H7 (cell line): Measurements from ENCODE around the gene ANKRD12. TPM values are rescaled to one million over a fixed set of nuclear protein-coding genes. Genes with fewer than 3 reads are reported as not detected.

Experiments used
- DNase-seq: peaks from one replicate; pipeline ENCODE4 v3.0.0; 2012
- H3K27me3 ChIP-seq: 2 replicates; pipeline ENCODE4 v1.6.0; 2011; ENCODE audit warnings: mild to moderate bottlenecking, low read length; ENCODE audit not compliant: control insufficient read depth, insufficient read depth
- H3K36me3 ChIP-seq: replicated peaks from 2 replicates; pipeline ENCODE4 v1.5.1; 2011; ENCODE audit warnings: low read length; ENCODE audit not compliant: control insufficient read depth, insufficient read depth
- H3K4me3 ChIP-seq: 2 replicates; pipeline ENCODE4 v1.5.1; 2011; ENCODE audit warnings: low read depth, mild to moderate bottlenecking, control low read depth, low read length, moderate library complexity; ENCODE audit not compliant: insufficient read depth
- total RNA-seq: library from RNA; depleted of rRNA; stranded (reverse); fragments of >200 nt; shearing (Covaris generic); gene quantifications from 2 replicates; pipeline ENCODE4 v1.2.3, GENCODE V29; 2014

The ANKRD12 gene
- total RNA-seq, 1 experiment from 2014 or later, result 3.2 TPM

GRCh38 chr18:9280849-9281248 is 144.3 kb downstream of the ANKRD12 start:
- Histone ChIP-seq H3K36me3 (no peaks in the 10 kb centered on the region; the same call in 1 of the 2 replicates), H3K4me3 (no peak overlapping the region), H3K27me3 (no peaks in the 10 kb centered on the region)
- no peak for DNase-seq

GRCh38 chr18:9281780-9282179 is 145.2 kb downstream of the ANKRD12 start:
- Histone ChIP-seq H3K27me3 (no peaks in the 10 kb centered on the region), H3K36me3 (no peaks in the 10 kb centered on the region; the same call in 1 of the 2 replicates), H3K4me3 (no peak overlapping the region)
- DNase-seq, result no peak

DNA sequence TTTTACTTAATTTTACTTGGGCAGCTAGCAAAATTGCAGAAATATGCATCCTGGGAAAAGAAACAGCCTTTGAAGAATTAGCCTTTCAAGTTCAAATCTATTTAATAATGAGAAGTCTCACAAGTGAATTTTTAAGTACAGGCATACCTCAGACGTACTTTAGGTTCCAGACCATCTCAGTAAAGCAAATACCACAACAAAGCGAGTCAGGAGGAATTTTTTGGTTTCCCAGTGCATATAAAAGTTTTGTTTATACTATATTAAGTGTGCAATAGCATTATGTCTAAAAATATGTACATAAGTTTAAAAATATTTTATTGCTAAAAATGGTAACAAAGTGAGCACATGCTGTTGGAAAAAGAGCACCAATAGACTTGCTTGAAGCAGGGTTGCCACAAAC is 147.2 kb downstream of the ANKRD12 start:
- Histone ChIP-seq H3K27me3 (no peaks in the 10 kb centered on the region), H3K36me3 (no peaks in the 10 kb centered on the region), H3K4me3 (no peak overlapping the region)
- no peak for DNase-seq

DNA sequence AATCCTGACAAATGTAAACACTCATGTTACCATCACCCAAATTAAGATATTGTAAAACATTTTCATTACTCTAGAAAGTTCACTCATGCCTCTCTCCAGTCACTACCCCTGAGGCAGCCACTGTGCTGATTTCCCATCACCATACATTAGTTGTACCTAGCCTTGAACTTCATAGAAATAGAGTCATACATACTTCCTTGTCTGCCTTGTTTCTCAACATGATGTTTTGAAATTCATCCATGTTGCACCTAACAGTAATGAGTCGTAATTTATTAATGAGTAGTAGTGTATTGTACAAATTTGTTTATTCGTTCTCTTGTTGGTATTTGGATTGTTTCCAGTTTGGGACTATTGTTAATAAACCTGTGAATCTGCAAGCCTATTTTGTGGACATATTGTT is 149.0 kb downstream of the ANKRD12 start:
- Histone ChIP-seq H3K4me3 (no peak overlapping the region), H3K27me3 (no peaks in the 10 kb centered on the region), H3K36me3 (no peaks in the 10 kb centered on the region)
- no peak for DNase-seq

GRCh38 chr18:9287036-9287435 is 150.5 kb downstream of the ANKRD12 start:
- no peak for DNase-seq

DNA sequence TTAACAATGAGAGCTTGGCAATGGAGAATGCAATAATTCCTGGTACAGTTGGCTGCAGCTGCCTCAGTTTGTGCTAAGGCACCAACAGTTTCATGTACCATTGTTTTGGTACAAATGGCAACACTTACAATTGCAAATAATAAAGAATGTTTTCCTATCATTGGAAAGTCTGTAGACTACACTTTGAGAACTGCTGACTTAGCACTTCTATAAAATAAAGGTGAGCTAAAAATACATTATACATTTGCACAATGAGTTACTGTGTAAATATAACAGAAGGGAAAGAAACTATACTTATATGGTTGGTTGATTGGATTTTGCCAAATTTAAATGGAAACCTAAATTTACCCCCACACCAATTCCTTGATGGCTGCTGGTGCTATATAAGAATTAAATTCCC is 153.1 kb downstream of the ANKRD12 start:
- H3K4me3 ChIP-seq, result no peak overlapping the region
- DNase-seq, result no peak
- no peaks in the 10 kb centered on the region for H3K36me3 ChIP-seq
- H3K27me3 ChIP-seq, result no peaks in the 10 kb centered on the region

More at GRCh38 chr18:9287036-9287435, 150.5 kb downstream of the ANKRD12 start:
- Histone ChIP-seq H3K27me3 (no peaks in the 10 kb centered on the region), H3K4me3 (no peak overlapping the region), H3K36me3 (no peaks in the 10 kb centered on the region)

GRCh38 chr18:9290156-9290555 is 153.6 kb downstream of the ANKRD12 start:
- Histone ChIP-seq H3K27me3 (no peaks in the 10 kb centered on the region), H3K36me3 (no peaks in the 10 kb centered on the region), H3K4me3 (no peak overlapping the region)
- no peak for DNase-seq

GRCh38 chr18:9292047-9292446 is 155.5 kb downstream of the ANKRD12 start:
- Histone ChIP-seq H3K4me3 (no peak overlapping the region), H3K27me3 (no peaks in the 10 kb centered on the region), H3K36me3 (no peaks in the 10 kb centered on the region)
- no peak for DNase-seq

DNA sequence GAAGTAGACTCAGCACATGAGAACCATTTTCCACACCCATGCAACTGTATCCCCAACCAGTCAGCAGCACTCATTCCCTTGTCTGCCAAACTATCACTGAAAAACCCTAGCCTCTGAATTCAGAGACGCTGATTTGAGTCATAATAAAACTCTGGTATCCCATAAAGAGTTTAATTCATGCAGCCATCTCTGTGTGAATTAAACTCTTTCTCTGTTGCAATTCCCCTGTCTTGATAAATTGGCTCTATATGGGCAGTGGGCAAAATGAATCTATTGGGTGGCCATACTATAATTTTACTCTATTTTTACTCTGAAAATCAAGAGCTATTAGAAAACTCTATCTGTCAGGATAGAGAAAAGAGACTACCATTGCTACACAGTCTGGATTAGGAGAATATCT is 157.4 kb downstream of the ANKRD12 start:
- no peak for DNase-seq
- no peak overlapping the region for H3K4me3 ChIP-seq
- H3K36me3 ChIP-seq, result no peaks in the 10 kb centered on the region

GRCh38 chr18:9296233-9297006 is 159.8 kb downstream of the ANKRD12 start:
- Histone ChIP-seq H3K4me3 (no peak overlapping the region), H3K27me3 (no peaks in the 10 kb centered on the region), H3K36me3 (no peaks in the 10 kb centered on the region)
- DNase-seq, result no peak

More for the DNA sequence above, 157.4 kb downstream of the ANKRD12 start:
- H3K27me3 ChIP-seq, result no peaks in the 10 kb centered on the region

- Histone ChIP-seq H3K36me3 (no peaks in the 10 kb centered on the region), H3K27me3 (no peaks in the 10 kb centered on the region), H3K4me3 (no peak overlapping the region)
- no peak for DNase-seq
Observed at GRCh38 chr18:9297007-9297393, 160.4 kb downstream of the ANKRD12 start.

DNA sequence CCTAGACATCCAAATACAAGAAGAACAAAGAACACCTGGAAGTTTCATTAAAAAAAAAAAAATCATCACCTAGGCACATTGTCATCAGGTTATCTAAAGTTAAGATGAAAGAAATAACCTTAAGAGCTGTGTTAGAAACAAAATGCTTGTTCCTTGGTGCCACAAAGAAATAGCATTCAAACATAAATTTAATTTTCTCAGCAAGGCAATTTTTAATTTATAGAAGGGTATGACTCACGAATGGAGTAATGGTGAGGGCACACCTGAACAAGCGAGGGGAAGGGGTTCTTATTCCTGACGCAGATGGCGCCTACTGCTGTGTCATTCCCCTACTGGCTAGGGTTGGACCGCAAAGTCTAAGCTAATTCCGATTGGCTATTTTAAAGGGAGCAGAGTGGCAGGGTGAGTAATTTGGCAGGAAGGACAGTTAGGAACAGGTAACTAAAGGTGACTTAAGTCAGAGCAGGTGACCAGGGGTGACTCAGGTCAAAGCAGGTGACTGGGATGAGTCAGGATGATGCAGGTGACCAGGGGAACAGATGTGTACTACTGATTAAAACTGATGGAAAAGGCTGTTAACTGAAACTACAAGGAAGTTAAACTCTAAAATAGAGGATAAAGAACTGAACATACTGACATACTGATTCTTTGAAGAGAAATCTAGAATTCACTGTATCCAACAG is 167.9 kb downstream of the ANKRD12 start:
- H3K27me3 ChIP-seq, result no peaks in the 10 kb centered on the region
- DNase-seq, result no peak
- no peak overlapping the region for H3K4me3 ChIP-seq
- no peaks in the 10 kb centered on the region for H3K36me3 ChIP-seq

DNA sequence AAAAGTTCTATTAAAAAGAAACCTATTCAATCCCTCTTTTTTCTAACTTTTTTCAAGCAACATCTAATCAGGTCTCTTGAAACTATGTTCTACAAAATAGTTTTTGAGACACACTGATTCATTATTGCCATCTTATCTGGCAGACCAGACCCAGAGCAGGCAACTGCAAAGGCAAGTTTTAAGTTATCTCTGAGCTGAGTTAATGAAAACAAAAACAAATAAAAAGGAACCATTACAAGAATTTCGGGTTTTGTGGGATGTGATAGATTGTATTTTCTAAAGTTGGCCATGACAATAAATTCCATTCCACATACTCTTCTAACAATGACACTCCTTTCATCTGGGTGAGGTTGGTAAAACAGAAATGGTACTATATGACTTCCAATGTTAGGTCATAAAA is 182.8 kb downstream of the ANKRD12 start:
- H3K36me3 ChIP-seq, result no peaks in the 10 kb centered on the region
- DNase-seq, result no peak
- H3K4me3 ChIP-seq, result no peak overlapping the region
- no peaks in the 10 kb centered on the region for H3K27me3 ChIP-seq

GRCh38 chr18:9321017-9321452 is 184.5 kb downstream of the ANKRD12 start:
- no peak for DNase-seq

DNA sequence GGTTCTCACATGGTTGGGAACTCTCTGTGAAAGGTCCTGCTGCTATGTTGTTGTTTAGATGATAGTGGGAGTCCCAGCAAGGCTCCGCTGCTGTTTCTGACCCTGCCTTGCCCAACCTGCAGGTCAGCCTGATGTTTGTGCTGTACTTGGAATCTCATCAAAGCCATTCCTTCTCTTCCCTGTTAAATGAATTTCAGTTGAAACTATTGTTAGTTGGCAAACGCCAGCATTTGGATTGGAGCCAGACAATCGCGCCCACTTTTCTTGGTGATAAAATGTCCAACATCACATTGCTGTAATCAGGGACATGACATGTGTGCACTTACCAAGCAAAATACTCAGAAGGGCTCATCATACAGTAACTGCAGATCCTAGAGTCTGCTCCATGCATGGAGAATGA is 185.2 kb downstream of the ANKRD12 start:
- no peak overlapping the region for H3K4me3 ChIP-seq
- H3K27me3 ChIP-seq, result no peaks in the 10 kb centered on the region
- no peak for DNase-seq
- H3K36me3 ChIP-seq, result no peaks in the 10 kb centered on the region

More at GRCh38 chr18:9321017-9321452, 184.5 kb downstream of the ANKRD12 start:
- Histone ChIP-seq H3K4me3 (no peak overlapping the region), H3K27me3 (no peaks in the 10 kb centered on the region), H3K36me3 (no peaks in the 10 kb centered on the region)
